Activated CD8-positive, alpha-beta memory T cell treated with anti-CD3 and anti-CD28 coated beads, Interleukin-2, amount 50 U/mL, for 4 hours (primary cell): ENCODE data around the gene SEMA7A.
"Not testable (repeated sequence)": the region's sequence is repeated elsewhere in the genome, so short reads cannot be mapped to it uniquely, and the experiment has no call there.

Experiments used
- DNase-seq: peaks from one replicate; pipeline ENCODE4 v3.0.0-alpha.2; 2020

The SEMA7A gene

GRCh38 chr15:74433592-74434262, at the start of gene SEMA7A:
Gene SEMA7A, minus strand, starts transcription at chr15:74433958. Its CDS starts 40 bp downstream, at chr15:74433918.
- DNase-seq = peak; percentile 86

GRCh38 chr15:74482661-74483060, 48.9 kb upstream of the SEMA7A start:
- DNase-seq = no peak

DNA sequence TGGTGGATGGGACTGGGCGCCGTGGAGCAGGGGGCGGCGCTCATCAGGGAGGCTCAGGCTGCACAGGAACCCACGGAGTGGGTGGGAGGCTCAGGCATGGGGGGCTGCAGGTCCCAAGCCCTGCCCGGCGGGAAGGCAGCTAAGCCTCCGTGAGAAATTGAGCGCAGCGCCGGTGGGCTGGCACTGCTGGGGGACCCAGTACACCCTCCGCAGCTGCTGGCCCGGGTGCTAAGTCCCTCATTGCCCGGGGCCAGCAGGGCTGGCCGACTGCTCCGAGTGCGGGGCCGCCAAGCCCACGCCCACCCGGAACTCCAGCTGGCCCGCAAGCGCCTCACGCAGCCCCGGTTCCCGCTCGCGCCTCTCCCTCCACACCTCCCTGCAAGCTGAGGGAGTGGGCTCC, 46.6 kb upstream of the SEMA7A start:
- not testable (repeated sequence) for DNase-seq

DNA sequence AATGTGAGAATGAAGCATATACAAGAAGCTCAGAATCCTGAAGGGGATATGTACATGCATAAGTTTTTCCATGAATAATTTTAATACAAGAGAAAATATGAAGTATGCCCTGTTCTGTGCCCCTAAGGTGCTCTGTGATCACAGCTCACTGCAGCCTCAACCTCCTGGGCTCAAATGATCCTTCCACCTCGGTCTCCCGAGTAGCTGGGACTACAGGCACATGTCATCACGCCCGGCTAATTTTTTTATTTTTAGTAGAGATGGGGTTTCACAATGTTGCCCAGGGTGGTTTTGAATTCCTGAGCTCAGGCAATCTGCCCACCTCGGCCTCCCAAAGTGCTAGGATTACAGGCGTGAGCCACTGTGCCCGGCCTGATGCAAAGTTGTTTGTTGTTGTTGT, 37.9 kb upstream of the SEMA7A start:
- not testable (repeated sequence) for DNase-seq

DNA sequence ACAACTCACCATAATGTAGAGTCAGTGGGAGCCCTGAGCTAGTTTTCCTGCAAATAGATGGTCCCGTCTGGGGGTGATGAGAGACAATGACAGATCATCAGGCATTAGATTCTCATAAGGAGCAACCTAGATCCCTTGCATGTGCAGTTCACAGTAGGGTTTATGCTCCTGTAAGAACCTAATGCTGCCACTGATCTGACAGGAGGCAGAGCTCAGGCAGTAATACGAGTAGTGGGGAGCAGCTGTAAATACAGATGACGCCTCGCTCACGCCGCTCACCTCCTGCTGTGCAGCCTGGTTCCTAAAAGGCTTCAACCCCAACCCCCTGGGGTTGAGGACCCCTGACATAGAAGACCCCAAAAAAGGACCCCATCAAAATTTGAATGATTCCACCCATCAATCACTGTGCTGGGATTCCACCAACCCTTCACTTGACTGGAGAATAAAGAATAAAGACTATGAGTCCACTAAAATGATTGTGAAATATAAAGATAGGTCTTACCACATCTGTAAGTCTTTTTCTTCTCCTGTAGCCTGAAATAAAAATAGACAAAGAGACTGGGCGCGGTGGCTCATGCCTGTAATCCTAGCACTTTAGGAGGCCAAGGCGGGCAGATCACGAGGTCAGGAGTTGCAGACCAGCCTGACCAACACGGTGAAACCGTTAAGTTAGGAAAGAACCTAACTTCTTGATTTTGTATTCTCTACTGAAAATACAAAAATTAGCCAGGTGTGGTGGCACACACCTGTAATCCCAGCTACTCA, 37.1 kb upstream of the SEMA7A start:
- DNase-seq = no peak

DNA sequence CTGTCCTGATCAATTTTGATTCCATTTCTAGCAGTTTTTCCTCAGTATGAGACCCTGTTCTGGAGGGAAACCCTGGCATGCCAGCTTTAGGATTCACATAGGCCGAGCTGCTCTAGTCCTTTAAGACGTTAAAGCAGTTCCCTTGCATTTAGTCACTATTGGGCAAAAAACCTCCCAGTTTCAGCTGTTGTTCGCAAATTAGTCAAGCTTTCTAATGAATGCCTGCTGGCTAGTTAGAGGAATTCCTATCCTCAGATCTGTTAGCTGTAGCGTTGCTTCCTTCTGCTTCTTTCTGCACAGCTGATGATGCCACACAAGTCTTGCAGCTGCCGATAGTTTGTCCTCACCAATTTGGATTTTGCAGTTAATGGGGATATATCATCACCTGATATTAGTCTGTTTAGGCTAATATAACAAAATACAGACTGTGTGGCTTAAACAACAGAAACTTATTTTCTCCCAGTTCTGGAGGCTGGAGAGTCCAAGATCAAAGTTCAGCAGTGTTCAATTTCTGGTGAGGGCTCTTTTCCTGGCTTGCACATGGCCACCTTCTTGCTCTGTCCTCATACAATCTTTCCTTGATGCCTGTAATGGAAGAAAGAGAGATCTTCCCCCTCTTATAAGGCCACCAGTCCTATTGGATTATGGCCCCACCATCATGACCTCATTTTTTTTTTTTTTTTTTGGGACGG, 34.7 kb upstream of the SEMA7A start:
- no peak for DNase-seq

GRCh38 chr15:74466570-74466969, 32.8 kb upstream of the SEMA7A start:
- DNase-seq = no peak

GRCh38 chr15:74464897-74465296, 31.1 kb upstream of the SEMA7A start:
- DNase-seq = no peak

- no peak for DNase-seq
Observed at GRCh38 chr15:74464216-74464615, 30.5 kb upstream of the SEMA7A start.

DNA sequence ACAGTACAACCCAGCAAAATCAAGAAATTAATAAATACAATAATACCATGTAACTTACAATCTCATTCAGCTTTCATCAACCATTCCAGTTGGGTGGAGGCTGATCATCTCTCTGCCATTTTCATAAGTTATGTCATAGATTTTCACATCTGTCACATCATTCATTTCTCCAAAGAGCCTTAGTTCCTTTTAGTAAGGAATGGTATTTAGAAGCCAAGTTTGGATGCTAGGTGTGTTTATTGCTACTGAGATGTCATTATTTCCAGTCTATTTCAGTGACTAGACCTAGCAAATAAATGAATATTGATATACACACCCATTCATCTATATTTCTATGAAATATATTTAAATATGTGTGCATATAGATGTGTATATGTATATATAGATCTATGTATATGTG, 29.9 kb upstream of the SEMA7A start:
- DNase-seq = no peak

DNA sequence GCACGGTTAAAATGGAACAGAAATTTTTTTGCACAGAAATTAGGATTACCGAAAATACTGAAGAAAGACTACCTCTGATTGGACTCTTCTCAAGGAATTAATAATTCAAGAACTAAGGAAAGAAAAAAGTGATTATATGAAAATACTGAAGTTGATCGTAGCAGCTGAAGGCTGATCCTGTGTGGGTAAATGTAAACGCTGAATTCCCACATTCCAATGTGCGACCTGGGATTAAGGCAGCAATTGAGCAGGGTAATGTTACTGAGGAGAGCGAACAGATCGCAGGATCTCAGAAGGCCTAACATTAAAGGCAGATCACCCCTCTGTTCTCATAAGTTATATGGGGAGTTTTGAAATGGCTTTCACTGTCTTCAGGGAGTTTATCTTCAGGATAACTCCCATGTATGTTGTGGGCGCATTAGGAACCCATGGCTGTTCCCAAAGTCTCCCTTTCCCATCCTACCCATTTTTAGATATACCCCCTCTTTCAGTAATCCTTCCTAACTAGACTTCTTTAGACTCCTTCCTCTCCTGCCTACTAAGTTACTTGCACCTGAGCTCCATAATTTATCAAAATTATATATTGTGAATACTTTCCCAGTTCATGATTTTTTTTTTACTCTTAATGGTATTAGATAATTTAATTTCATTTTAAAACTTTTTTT, 28.2 kb upstream of the SEMA7A start:
- DNase-seq = no peak

DNA sequence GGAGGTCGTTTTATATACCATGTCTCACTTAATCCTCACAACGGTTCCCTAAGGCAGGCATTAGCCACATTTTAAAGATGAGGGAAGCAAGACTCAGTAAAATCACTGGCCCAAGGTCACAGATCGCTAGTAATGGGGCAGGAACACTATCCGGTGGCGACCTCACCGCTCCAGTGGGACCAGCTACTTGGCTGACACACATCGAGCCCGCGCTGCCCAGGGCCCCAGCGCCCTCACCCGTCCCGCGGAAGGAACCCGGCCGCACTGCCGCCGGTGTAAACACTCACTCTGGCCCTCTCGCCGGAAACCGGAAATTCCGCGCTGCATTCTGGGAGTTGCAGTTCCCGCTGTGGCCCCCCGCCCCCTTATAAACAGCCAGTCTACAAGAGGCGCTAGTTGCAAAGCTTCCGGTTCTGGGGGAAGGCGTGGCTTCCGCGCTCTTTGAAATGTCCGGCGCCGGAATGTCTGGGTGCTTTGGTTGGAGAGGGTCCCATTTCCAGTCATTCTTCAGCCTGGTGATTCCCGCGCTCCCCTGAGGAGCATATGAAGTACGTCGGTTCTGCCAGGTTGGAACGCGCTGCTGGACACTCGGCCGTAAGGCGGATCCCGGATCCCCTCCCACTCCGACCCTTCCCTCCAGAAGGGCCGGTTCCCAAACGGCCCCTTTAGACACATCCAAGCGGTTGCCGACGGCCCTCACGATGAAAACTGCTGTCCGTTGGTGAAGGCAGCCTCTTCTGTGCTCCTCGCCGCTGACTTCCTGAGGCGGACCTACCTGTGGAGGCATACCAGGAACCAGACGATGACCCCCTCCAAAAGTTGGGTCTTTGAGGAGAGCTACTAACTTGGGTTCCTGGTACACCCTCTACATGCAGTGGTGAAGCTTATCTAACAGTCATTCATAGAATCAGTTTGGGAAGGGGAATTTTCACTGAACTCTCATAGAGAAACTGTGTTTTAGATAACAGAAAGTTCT, 27.4 kb upstream of the SEMA7A start, which contains the start of gene UBL7:
Gene UBL7, minus strand, starts transcription at position 290 of the 976 bp plus-strand sequence. CDS start 2,293 bp downstream, outside the sequence.
- DNase-seq = peak; percentile 96

DNA sequence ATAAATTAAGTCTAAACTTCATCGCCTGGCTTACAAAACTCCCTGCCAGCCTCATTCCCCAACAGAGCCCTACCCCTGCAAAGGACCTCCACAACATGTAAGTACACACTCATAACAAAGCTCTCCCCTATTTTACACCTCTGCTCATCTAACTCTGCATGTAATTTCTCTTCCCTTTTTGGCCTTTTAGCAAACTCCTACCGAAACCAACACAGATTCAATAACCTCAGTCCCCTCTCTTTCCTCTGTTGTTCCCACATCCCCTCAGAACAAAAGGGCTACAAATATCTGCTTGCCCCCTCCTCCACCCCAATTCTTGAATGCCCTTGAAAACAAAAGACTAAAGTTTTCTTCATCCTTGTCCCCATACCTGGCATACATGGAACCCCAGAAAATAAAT, 26.5 kb upstream of the SEMA7A start:
- DNase-seq = no peak

DNA sequence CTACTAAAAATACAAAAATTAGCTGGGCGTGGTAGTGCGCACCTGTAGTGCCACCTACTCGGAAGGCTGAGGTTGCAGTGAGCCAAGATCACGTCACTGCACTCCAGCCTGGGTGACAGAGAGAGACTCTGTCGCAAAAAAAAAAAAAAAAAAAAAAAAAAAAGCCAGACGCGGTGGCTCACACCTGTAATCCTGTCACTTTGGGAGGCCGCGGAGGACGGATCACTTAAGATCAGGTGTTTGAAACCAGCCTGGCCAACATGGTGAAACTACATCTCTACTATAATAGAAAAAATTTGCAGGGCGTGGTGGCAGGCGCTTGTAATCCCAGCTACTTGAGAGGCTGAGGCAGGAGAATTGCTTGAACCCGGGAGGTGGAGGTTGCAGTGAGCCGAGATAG, 26.0 kb upstream of the SEMA7A start:
- DNase-seq = not testable (repeated sequence)

- DNase-seq = no peak
Observed at GRCh38 chr15:74458473-74458872, 24.7 kb upstream of the SEMA7A start.

- not testable (repeated sequence) for DNase-seq
Observed at GRCh38 chr15:74457036-74457435, 23.3 kb upstream of the SEMA7A start.

- no peak for DNase-seq
Observed at GRCh38 chr15:74454764-74455500, 21.2 kb upstream of the SEMA7A start.

GRCh38 chr15:74453925-74454763, 20.4 kb upstream of the SEMA7A start:
- no peak for DNase-seq

DNA sequence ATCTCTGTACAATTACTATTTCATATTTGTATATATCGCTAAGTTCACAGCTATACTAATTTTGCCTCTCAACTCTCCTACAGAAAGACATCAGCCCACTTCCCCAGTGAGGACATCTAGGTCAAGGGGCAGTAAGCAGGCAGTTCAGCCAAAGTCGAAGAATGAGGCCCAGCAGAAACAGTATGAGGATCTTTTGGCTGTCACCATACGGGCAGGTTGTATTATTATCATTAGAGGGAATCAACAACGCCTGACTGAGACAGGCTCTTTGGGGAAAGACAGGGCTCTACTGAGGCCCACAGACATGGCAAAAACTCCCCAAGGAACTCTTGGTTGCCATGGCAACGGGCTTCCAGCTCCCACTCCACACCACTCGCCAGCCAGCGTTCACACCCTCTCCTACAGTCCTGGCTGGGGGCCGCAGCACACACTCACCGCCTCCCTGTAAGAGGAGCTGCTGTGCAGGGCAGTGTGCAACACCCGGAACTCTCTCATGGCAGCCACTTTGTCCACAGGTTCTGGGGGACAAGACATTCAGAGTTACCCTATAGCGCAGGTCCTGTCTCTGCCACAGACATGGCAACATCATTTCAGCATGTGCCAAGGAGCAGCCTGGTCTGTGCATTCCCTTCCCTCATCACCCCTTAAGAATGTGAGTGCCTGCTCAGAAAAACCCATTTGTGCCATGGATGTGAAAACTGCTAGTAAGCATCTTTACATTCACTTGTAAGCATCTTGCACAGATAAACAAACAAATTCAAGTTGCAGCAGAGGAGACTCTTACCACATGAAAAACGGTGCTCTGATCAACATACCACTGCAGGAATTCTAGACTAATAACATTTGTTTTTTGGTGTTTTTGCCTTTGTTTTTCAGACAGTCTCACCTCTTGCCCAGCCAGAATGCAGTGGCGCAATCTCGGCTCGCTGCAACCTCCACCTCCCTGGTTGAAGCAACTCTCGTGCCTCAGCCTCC, 18.4 kb upstream of the SEMA7A start:
- no peak for DNase-seq
